H1 (cell line): ENCODE measurements around the gene NUBP2. TPM values are rescaled to one million over a fixed set of nuclear protein-coding genes. Genes with fewer than 3 reads are reported as not detected.

Experiments
- CTCF ChIA-PET: fragments of 300-600 bp; sonication (Branson Sonifier 250); formaldehyde crosslinking; loops from one replicate; lab custom pipeline; 2021; ENCODE audit not compliant: partially characterized antibody; lab: Charles Lee
- POLR2A ChIA-PET: fragments of 300-600 bp; sonication (Branson Sonifier 250); formaldehyde crosslinking; loops from one replicate; lab custom pipeline; 2021; ENCODE audit warnings: inconsistent platforms; ENCODE audit not compliant: partially characterized antibody; lab: Charles Lee
- DNase-seq, 2 experiments: peaks; one replicate each; pipeline versions ENCODE4 v3.0.0 to v3.0.0-alpha.2; 2010 to 2022; ENCODE audit warnings: low spot score in 2 of 2, low read depth in 1 of 2, mixed read lengths in 1 of 2
- FAIRE-seq: peaks from 2 replicates; lab custom pipeline; 2011; peaks lifted over from hg19 to GRCh38; lab: Jason Lieb, UNC
- H2AFZ ChIP-seq: 2 replicates; pipeline ENCODE4 v1.8.1; 2012; ENCODE audit warnings: low read length, inconsistent platforms
- H2AK5ac ChIP-seq: 2 replicates; pipeline ENCODE4 v1.6.1; 2013; ENCODE audit warnings: low read depth, low read length
- H2BK120ac ChIP-seq: replicated peaks from 2 replicates; pipeline ENCODE3; 2013; ENCODE audit warnings: low read depth, low read length, inconsistent platforms
- H2BK12ac ChIP-seq: 2 replicates; pipeline ENCODE4 v1.6.1; 2013; ENCODE audit warnings: low read depth, low read length
- H2BK15ac ChIP-seq: 2 replicates; pipeline ENCODE4 v1.6.1; 2013; ENCODE audit warnings: low read length
- H2BK20ac ChIP-seq: 2 replicates; pipeline ENCODE4 v1.6.1; 2013; ENCODE audit warnings: low read length
- H2BK5ac ChIP-seq: 2 replicates; pipeline ENCODE4 v1.6.1; 2013; ENCODE audit warnings: low read depth, low read length
- H3K14ac ChIP-seq: 2 replicates; pipeline ENCODE4 v1.6.1; 2013; ENCODE audit warnings: inconsistent platforms; ENCODE audit not compliant: insufficient read length
- H3K18ac ChIP-seq: 2 replicates; pipeline ENCODE4 v1.6.1; 2013; ENCODE audit warnings: low read length; ENCODE audit errors: extremely low read depth
- H3K23ac ChIP-seq: 2 replicates; pipeline ENCODE4 v1.6.1; 2013; ENCODE audit warnings: inconsistent platforms; ENCODE audit not compliant: insufficient read length
- H3K23me2 ChIP-seq: 2 replicates; pipeline ENCODE4 v1.6.1; 2013; ENCODE audit warnings: low read depth, low read length
- H3K27ac ChIP-seq: 2 replicates; pipeline ENCODE4 v1.6.1; 2011; ENCODE audit warnings: low read depth, low read length, inconsistent platforms
- H3K27me3 ChIP-seq, 4 experiments: replicated peaks in 1 of 4; 1 replicate in 1 of 4; 2 replicates in 3 of 4; pipeline versions ENCODE4 v1.6.1 to v1.8.1; 2011 to 2013; ENCODE audit warnings: low read length in 3 of 4, mild to moderate bottlenecking in 3 of 4, inconsistent platforms in 2 of 4, mixed read lengths in 2 of 4, moderate library complexity in 1 of 4; ENCODE audit not compliant: control insufficient read depth in 3 of 4, insufficient read depth in 3 of 4; ENCODE audit errors: extremely low read depth in 1 of 4
- H3K36me3 ChIP-seq, 4 experiments: 2 replicates each; pipeline versions ENCODE4 v1.6.1 to v1.8.1; 2011 to 2013; ENCODE audit warnings: mild to moderate bottlenecking in 4 of 4, low read length in 3 of 4, moderate library complexity in 2 of 4, control low read depth in 1 of 4, inconsistent platforms in 1 of 4; ENCODE audit not compliant: insufficient read depth in 4 of 4, control insufficient read depth in 2 of 4
- H3K4ac ChIP-seq: replicated peaks from 2 replicates; pipeline ENCODE3; 2013; ENCODE audit warnings: low read length, low read depth, mixed read lengths, inconsistent platforms; ENCODE audit not compliant: insufficient read length
- H3K4me1 ChIP-seq, 4 experiments: replicated peaks in 1 of 4; 1 replicate in 1 of 4; 2 replicates in 3 of 4; pipeline versions ENCODE4 v1.6.1 to v1.8.1; 2011 to 2013; ENCODE audit warnings: low read length in 3 of 4, inconsistent platforms in 2 of 4, mixed read lengths in 1 of 4; ENCODE audit not compliant: insufficient read depth in 4 of 4, control insufficient read depth in 3 of 4
- H3K4me2 ChIP-seq, 2 experiments: 2 replicates each; pipeline versions ENCODE4 v1.6.1 to v1.8.1; 2011 to 2013; ENCODE audit warnings: low read depth in 2 of 2, low read length in 2 of 2, control low read depth in 1 of 2, inconsistent platforms in 1 of 2, mild to moderate bottlenecking in 1 of 2; ENCODE audit not compliant: insufficient read depth in 1 of 2
- H3K4me3 ChIP-seq, 4 experiments: fragments of 200-600, 300-600 bp in 1 of 4; sonication (generic), shearing (Covaris generic), sonication (Bioruptor Twin) in 1 of 4; 2 replicates each; pipeline versions ENCODE4 v1.5.1 to v1.8.1; 2011 to 2016; ENCODE audit warnings: low read length in 4 of 4, low read depth in 3 of 4, control low read depth in 2 of 4, inconsistent platforms in 2 of 4, mild to moderate bottlenecking in 2 of 4, mixed read lengths in 1 of 4, moderate library complexity in 1 of 4; ENCODE audit not compliant: insufficient read depth in 2 of 4; ENCODE audit errors: extremely low read depth in 1 of 4
- H3K56ac ChIP-seq: replicated peaks from 2 replicates; pipeline ENCODE3; 2013; ENCODE audit warnings: low read depth, mild to moderate bottlenecking, mixed read lengths, low read length, inconsistent platforms; ENCODE audit not compliant: insufficient read length
- H3K79me1 ChIP-seq: 2 replicates; pipeline ENCODE4 v1.6.1; 2013; ENCODE audit warnings: low read depth, low read length, control low read depth
- H3K79me2 ChIP-seq, 2 experiments: 2 replicates each; pipeline versions ENCODE4 v1.6.1 to v1.8.1; 2012 to 2013; ENCODE audit warnings: low read length in 2 of 2, mild to moderate bottlenecking in 2 of 2, inconsistent platforms in 1 of 2; ENCODE audit not compliant: insufficient read depth in 2 of 2, control insufficient read depth in 1 of 2
- H3K9ac ChIP-seq, 4 experiments: replicated peaks in 1 of 4; 1 replicate in 1 of 4; 2 replicates in 3 of 4; pipeline versions ENCODE4 v1.6.1 to v1.8.1; 2011 to 2013; ENCODE audit warnings: low read depth in 3 of 4, low read length in 3 of 4, control low read depth in 2 of 4, mild to moderate bottlenecking in 2 of 4, moderate library complexity in 2 of 4, inconsistent platforms in 1 of 4; ENCODE audit errors: extremely low read depth in 1 of 4
- H3K9me3 ChIP-seq, 2 experiments: 2 replicates each; pipeline versions ENCODE4 v1.6.1 to v1.8.1; 2012 to 2013; ENCODE audit warnings: mild to moderate bottlenecking in 2 of 2, moderate library complexity in 2 of 2, control low read depth in 1 of 2, inconsistent platforms in 1 of 2, low read depth in 1 of 2, low read length in 1 of 2, mixed read lengths in 1 of 2; ENCODE audit not compliant: insufficient read depth in 2 of 2
- H4K20me1 ChIP-seq, 2 experiments: replicated peaks in 1 of 2; 2 replicates each; pipeline versions ENCODE3 to v1.8.1; 2011 to 2013; ENCODE audit warnings: inconsistent platforms in 2 of 2, low read length in 2 of 2, mild to moderate bottlenecking in 1 of 2; ENCODE audit not compliant: insufficient read depth in 2 of 2, control insufficient read depth in 1 of 2
- H4K5ac ChIP-seq: 2 replicates; pipeline ENCODE4 v1.6.1; 2013; ENCODE audit warnings: low read length, low read depth, mixed read lengths, inconsistent platforms; ENCODE audit not compliant: insufficient read length
- H4K8ac ChIP-seq: 2 replicates; pipeline ENCODE4 v1.8.0; 2013; ENCODE audit warnings: mild to moderate bottlenecking, moderate library complexity, low read length, inconsistent platforms; ENCODE audit not compliant: insufficient read depth; ENCODE audit errors: extremely low read depth
- H4K91ac ChIP-seq: replicated peaks from 2 replicates; pipeline ENCODE3; 2013; ENCODE audit warnings: low read length, mixed read lengths, inconsistent platforms; ENCODE audit not compliant: insufficient read length
- BACH1 ChIP-seq: IDR thresholded peaks from 2 replicates; pipeline ENCODE4 v1.6.1; 2012; ENCODE audit warnings: low read length, improper control_type of control experiment
- CEBPB ChIP-seq: IDR thresholded peaks from 2 replicates; pipeline ENCODE4 v1.6.1; 2012; ENCODE audit warnings: low read depth, low read length
- GABPA ChIP-seq: IDR thresholded peaks from 2 replicates; pipeline ENCODE4 v1.6.1; 2011; ENCODE audit warnings: mild to moderate bottlenecking, low read length, moderate library complexity, borderline replicate concordance; ENCODE audit not compliant: insufficient read depth
- JUND ChIP-seq: IDR thresholded peaks from 2 replicates; pipeline ENCODE4 v1.6.1; 2011; ENCODE audit warnings: mild to moderate bottlenecking, improper control_type of control experiment, low read length
- RBBP5 ChIP-seq: IDR thresholded peaks from 2 replicates; pipeline ENCODE4 v1.7.1; 2012; ENCODE audit warnings: low read depth, mild to moderate bottlenecking, inconsistent platforms, low read length, moderate library complexity, borderline replicate concordance
- WGBS, 2 experiments: shearing (Covaris generic) in 1 of 2; methylation state at CpG; one replicate each; pipeline versions ENCODE4 v1.1.6 to v1.1.7; 2013 to 2015; ENCODE audit warnings: low lambda C conversion rate in 2 of 2, mixed read lengths in 2 of 2, inconsistent platforms in 1 of 2, low coverage in 1 of 2, missing lambda C conversion rate in 1 of 2; ENCODE audit not compliant: insufficient replicate concordance in 2 of 2, insufficient coverage in 1 of 2, insufficient read length in 1 of 2; ENCODE audit errors: extremely low coverage in 1 of 2, missing lambda C conversion rate in 1 of 2; 5-methylcytosine and 5-hydroxymethylcytosine counted together
- polyA plus RNA-seq, 7 experiments: library from polyadenylated mRNA; depleted of rRNA in 3 of 7; stranded (reverse) in 5 of 7; unstranded in 2 of 7; fragments of >200 nt in 5 of 7; fragments of 200-250 nt in 2 of 7; gene quantifications; 1 replicate in 5 of 7; 2 replicates in 1 of 7; 4 replicates in 1 of 7; pipeline versions ENCODE4 v1.2.1 to v1.2.3, GENCODE V29; 2011 to 2013; ENCODE audit warnings: missing spikeins in 2 of 7, mixed read lengths in 2 of 7
- total RNA-seq: library from RNA; stranded (reverse); fragmentation: NEBNext Ultra II Directional; extraction: Animal tissue kit (Norgen Biotek cat#: 25700); gene quantifications from 2 replicates; pipeline ENCODE4 v1.2.1, GENCODE V29; 2021

NUBP2 gene
- total and polyA plus RNA-seq, 2 of the 8 experiments (the other 6 are each of a cell fraction or from before 2014, with no cell fraction given) = 70.3 to 96.9 TPM

GRCh38 chr16:1825381-1825863 lies 42.7 kb downstream of the NUBP2 start:
- ChIA-PET CTCF (interaction anchor here (2.1 to 2.9 kb wide), 2 partner anchors 11 to 43 kb away, joined by 10 to 14 read pairs; partner anchors contain the start of genes NUBP2 and SPSB3), POLR2A (interaction anchor here (1.3 to 1.6 kb wide), 2 partner anchors 44 to 137 kb away, joined by 3 read pairs; no protein-coding TSS in a partner anchor)
- peaks cover 10% of the 10 kb centered on the region for H3K79me1 ChIP-seq
- H4K20me1 ChIP-seq = peaks cover 2 to 12% of the 10 kb centered on the region in 2 experiments
- no peak overlapping the region for H4K91ac ChIP-seq
- H3K4me1 ChIP-seq = peaks cover 0 to 10% (median 3%) of the 10 kb centered on the region in 4 experiments; a peak in 5 of 7 replicates
- peak overlapping the region; percentile 43 to 86 (median 66); a peak in 7 of 8 replicates for H3K4me3 ChIP-seq
- H3K79me2 ChIP-seq = peaks cover 0 to 20% of the 10 kb centered on the region in 2 experiments; a peak in 2 of 4 replicates
- no peak overlapping the region for H3K14ac ChIP-seq
- H4K5ac ChIP-seq = no peak overlapping the region
- H3K4ac ChIP-seq = no peak overlapping the region
- no peak overlapping the region for H2AK5ac ChIP-seq
- no peak overlapping the region for H2BK15ac ChIP-seq
- H3K18ac ChIP-seq = no peak overlapping the region
- H3K27ac ChIP-seq = no peak overlapping the region
- no peak overlapping the region for H4K8ac ChIP-seq
- 90% methylated on average over 15 of the region's 15 CpGs; no CpG with 5 or more reads in 1 of the 2 experiments for WGBS, 2 experiments
- H3K9me3 ChIP-seq = no peaks in the 10 kb centered on the region
- H3K23me2 ChIP-seq = peaks cover 3% of the 10 kb centered on the region; the same call in 1 of the 2 replicates
- FAIRE-seq = no peak
- H2BK12ac ChIP-seq = no peak overlapping the region
- H2BK5ac ChIP-seq = no peak overlapping the region
- peaks cover 0 to 5% (median 0%) of the 10 kb centered on the region in 4 experiments; a peak in 4 of 7 replicates for H3K27me3 ChIP-seq
- H2BK120ac ChIP-seq = no peak overlapping the region
- no peak overlapping the region for H3K56ac ChIP-seq
- no peak overlapping the region for H2BK20ac ChIP-seq
- H3K4me2 ChIP-seq = peak overlapping the region; percentile 70 to 98
- no peaks in the 10 kb centered on the region; a peak in 1 of 8 replicates for H3K36me3 ChIP-seq
- H3K23ac ChIP-seq = no peak overlapping the region
- H2AFZ ChIP-seq = no peak overlapping the region
- no peak for DNase-seq
- no peak overlapping the region; a peak in 1 of 7 replicates for H3K9ac ChIP-seq
- no peak for TF ChIP-seq RBBP5
- TF ChIP-seq CEBPB = no peak
- no peak for TF ChIP-seq BACH1
- TF ChIP-seq GABPA = no peak
- TF ChIP-seq JUND = no peak
